ENCODE measurements around the gene IL31RA.

The IL31RA gene

GRCh38 chr5:55821731-55822512 is 29.2 kb upstream of the IL31RA start:
- TF ChIP-seq POLR2AphosphoS5 (IDR thresholded peaks at IDR 0.05; ENCODE audit: low read depth, low read length) (no peak), SIN3A (IDR thresholded peaks at IDR 0.05; ENCODE audit: borderline replicate concordance, insufficient read depth, low read length) (no peak), FOXP2 (optimal IDR thresholded peaks at IDR 0.05; ENCODE audit: borderline replicate concordance, extremely low read depth, extremely low read length, insufficient read depth) (no peak), TAF1 (IDR thresholded peaks at IDR 0.05; ENCODE audit: borderline replicate concordance, insufficient read depth, low read length) (no peak), REST (IDR thresholded peaks at IDR 0.05; ENCODE audit: insufficient read depth in 1 of 2, low read depth in 2 of 2, low read length in 2 of 2) (no peak)

- TF ChIP-seq POLR2AphosphoS5 (IDR thresholded peaks at IDR 0.05; ENCODE audit: low read depth, low read length) (no peak), SIN3A (IDR thresholded peaks at IDR 0.05; ENCODE audit: borderline replicate concordance, insufficient read depth, low read length) (no peak), TAF1 (IDR thresholded peaks at IDR 0.05; ENCODE audit: borderline replicate concordance, insufficient read depth, low read length) (no peak), REST (IDR thresholded peaks at IDR 0.05; ENCODE audit: insufficient read depth in 1 of 2, low read depth in 2 of 2, low read length in 2 of 2) (no peak), FOXP2 (optimal IDR thresholded peaks at IDR 0.05; ENCODE audit: borderline replicate concordance, extremely low read depth, extremely low read length, insufficient read depth) (no peak)
Measured at GRCh38 chr5:55823151-55823796, 27.9 kb upstream of the IL31RA start.

GRCh38 chr5:55829956-55830355 is 21.2 kb upstream of the IL31RA start:
- TF ChIP-seq SIN3A (IDR thresholded peaks at IDR 0.05; ENCODE audit: borderline replicate concordance, insufficient read depth, low read length): no peak
- no peak for TF ChIP-seq POLR2AphosphoS5 (IDR thresholded peaks at IDR 0.05; ENCODE audit: low read depth, low read length)
- no peak for TF ChIP-seq REST (IDR thresholded peaks at IDR 0.05; ENCODE audit: insufficient read depth in 1 of 2, low read depth in 2 of 2, low read length in 2 of 2)
- TF ChIP-seq TAF1 (IDR thresholded peaks at IDR 0.05; ENCODE audit: borderline replicate concordance, insufficient read depth, low read length): no peak
- TF ChIP-seq FOXP2 (optimal IDR thresholded peaks at IDR 0.05; ENCODE audit: borderline replicate concordance, extremely low read depth, extremely low read length, insufficient read depth): no peak

- TF ChIP-seq FOXP2 (optimal IDR thresholded peaks at IDR 0.05; ENCODE audit: borderline replicate concordance, extremely low read depth, extremely low read length, insufficient read depth): no peak
- TF ChIP-seq POLR2AphosphoS5 (IDR thresholded peaks at IDR 0.05; ENCODE audit: low read depth, low read length): no peak
- no peak for TF ChIP-seq REST (IDR thresholded peaks at IDR 0.05; ENCODE audit: insufficient read depth in 1 of 2, low read depth in 2 of 2, low read length in 2 of 2)
- TF ChIP-seq SIN3A (IDR thresholded peaks at IDR 0.05; ENCODE audit: borderline replicate concordance, insufficient read depth, low read length): no peak
- TF ChIP-seq TAF1 (IDR thresholded peaks at IDR 0.05; ENCODE audit: borderline replicate concordance, insufficient read depth, low read length): no peak
Measured at GRCh38 chr5:55832446-55832845, 18.7 kb upstream of the IL31RA start.

All from PFSK-1 (cell line).